Coronary artery (tissue), 2 donors: ENCODE data around the gene TMEM154.

Experiments used
- DNase-seq: peaks from one replicate; pipeline ENCODE4 v3.0.0-alpha.2; 2017; ENCODE audit warnings: low spot score
- H3K27ac ChIP-seq, 2 donors: fragments of 200-600 bp; sonication (generic); one replicate each; pipeline ENCODE4 v1.5.1; 2016 to 2019
- H3K4me3 ChIP-seq: fragments of 200-600 bp; sonication (generic); 2 replicates; pipeline ENCODE4 v1.5.1; 2016; ENCODE audit warnings: mild to moderate bottlenecking, moderate library complexity
- CTCF ChIP-seq: fragments of 200-600 bp; sonication (generic); IDR thresholded peaks from one replicate; pipeline ENCODE4 v1.5.1; 2019; ENCODE audit warnings: antibody characterized with exemption

The TMEM154 gene

GRCh38 chr4:152687974-152688599 is 8.3 kb upstream of the TMEM154 start:
- Histone ChIP-seq H3K27ac (no peak overlapping the region), H3K4me3 (no peak overlapping the region)
- DNase-seq = no peak
- no peak for TF ChIP-seq CTCF

- Histone ChIP-seq H3K4me3 (no peak overlapping the region), H3K27ac (no peak overlapping the region)
- no peak for DNase-seq
- no peak for TF ChIP-seq CTCF
Measured at GRCh38 chr4:152686452-152687013, 6.7 kb upstream of the TMEM154 start.

- Histone ChIP-seq H3K4me3 (no peak overlapping the region), H3K27ac (no peak overlapping the region)
- no peak for TF ChIP-seq CTCF
- DNase-seq = no peak
Measured at GRCh38 chr4:152684587-152684986, 4.8 kb upstream of the TMEM154 start.

DNA sequence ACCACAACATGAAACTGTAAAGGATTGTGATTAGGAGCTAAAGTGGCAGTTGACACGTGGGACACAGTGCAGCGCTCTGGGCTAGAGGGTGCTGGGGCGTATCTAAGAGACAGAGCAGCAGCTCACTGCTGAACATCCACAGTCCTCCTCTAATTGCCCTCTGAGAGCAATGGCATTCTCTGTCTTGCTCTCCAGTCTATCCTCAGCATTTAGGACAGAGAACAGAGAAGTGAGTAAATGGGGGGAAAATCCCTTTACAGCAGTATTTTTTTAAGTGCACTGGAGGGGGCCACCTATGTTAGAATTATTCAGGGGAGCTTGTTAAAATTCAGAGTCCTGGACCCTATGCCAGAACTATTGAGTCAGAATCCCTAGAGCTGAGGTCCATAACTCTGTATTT is 4.2 kb upstream of the TMEM154 start:
- no peak overlapping the region for H3K27ac ChIP-seq
- no peak for TF ChIP-seq CTCF
- DNase-seq = no peak
- no peak overlapping the region for H3K4me3 ChIP-seq

DNA sequence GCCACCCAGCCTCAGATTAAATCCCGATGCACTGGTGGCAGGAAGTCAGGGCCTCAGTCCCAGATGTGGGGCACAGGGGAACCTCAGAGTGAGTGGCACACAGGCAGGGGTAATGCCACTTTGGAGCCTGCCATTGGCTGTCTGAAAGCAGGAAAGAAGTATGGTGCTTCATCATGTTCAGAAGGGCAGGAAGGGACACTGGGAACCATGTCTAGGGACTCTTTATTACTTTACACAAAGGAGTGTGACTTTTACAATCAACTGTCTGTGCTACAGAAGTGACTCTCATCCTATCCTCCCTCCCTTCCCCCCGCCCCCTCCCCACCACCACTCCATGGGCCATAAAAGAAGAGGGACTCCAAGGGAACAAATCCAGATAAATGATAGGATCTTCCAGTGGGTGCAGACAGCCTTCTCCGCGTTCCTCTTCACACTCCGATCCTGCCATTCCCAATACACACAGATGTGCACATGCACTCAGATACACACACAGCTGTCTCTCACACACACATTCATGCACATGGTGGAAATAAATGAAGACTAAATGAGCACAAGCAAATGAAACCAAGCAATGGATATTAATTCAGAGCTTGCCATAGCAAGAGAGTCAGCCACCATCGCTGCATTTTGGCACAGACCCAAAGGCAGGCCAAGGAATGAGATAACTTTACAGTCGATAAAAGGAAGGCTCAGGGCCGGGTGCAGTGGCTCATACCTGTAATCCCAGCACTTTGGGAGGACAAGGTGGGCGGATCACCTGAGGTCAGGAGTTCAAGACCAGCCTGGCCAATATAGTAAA is 2.5 kb upstream of the TMEM154 start:
- Histone ChIP-seq H3K27ac (no peak overlapping the region), H3K4me3 (no peak overlapping the region)
- TF ChIP-seq CTCF = no peak
- no peak for DNase-seq

GRCh38 chr4:152680988-152681603 is 1.3 kb upstream of the TMEM154 start:
- Histone ChIP-seq H3K27ac (no peak overlapping the region), H3K4me3 (no peak overlapping the region)
- no peak for TF ChIP-seq CTCF
- no peak for DNase-seq
